Measurements from ENCODE around the gene MBLAC1.
A peak's percentile ranks its signal among the peaks of the same experiment; 100 is the strongest.

The MBLAC1 gene

DNA sequence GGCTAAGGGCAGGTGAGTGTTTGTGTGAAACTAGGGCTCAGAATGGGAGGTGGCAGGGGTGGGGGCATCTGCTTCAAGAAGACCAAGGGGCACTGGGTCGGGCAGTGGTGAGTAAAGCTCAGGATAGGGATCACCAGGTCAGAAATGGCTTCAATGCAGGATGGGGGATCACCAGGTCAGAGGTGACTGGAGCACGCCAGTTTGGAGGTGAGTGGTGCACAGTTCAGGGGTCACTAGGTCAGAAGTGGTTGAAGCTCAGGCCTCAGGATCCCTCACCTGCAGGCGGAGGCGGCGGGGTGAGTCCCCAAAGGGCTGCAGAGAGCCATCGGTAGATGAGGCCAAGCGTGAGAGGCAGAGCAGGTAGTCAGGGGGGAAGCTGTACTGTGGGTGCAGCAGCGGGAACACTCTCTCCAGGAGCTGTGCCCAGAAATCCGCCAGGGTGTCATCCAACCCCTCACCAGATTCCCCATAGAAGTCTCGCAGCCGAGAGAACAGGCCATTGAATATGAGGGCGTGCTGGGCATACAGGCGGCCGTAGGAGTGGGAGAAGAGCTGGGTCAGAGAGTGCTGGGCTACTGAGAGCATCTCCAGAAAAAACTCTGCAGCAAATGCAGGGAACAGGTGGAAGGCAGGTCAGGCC, 48.6 kb downstream of the MBLAC1 start:
- no peak for DNase-seq

DNA sequence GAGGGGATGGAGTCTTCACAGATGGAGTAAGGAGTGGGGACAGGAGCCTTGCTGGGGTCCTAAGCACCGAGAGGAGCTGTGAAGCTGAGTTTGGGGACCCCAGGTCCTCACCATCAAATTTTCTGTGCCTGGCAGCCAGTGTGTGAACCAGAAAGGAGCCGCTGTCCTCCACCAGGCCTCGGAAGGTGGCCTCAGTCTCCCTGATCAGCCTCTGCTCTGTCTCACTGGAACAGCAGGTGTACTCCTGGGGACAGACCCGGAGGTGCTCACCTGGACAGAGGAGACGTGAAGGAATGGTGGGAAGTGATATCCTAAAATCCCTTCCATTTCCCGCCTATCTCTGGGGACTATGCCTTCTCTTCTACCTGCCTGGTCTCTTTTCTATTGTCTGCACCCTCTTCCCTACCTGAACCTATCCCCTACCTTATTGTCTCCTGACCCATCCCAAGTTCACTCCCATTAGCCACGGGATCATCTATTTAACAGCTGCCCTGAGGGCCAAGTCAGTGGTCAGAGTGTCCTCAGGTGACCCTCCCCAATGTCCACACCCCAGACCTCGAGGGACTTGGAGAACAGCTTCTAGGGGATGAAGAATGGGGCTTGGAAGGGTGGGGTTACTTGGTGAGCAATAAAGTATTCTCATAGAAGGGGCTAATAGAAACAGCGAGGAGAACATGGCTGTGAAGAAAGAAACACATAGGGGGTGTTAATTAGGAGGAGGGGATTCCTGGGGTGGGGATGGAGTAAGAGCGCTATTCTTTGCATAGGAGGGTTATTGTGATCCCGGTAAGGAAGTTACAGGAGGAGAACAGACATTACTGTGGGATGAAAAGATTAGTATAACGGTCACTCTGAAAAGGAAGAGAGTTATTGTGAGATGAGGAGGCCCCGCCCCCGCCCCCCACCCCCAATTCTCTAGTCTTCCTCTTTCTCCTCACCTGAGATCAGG, 49.6 kb downstream of the MBLAC1 start:
- DNase-seq, result no peak

DNA sequence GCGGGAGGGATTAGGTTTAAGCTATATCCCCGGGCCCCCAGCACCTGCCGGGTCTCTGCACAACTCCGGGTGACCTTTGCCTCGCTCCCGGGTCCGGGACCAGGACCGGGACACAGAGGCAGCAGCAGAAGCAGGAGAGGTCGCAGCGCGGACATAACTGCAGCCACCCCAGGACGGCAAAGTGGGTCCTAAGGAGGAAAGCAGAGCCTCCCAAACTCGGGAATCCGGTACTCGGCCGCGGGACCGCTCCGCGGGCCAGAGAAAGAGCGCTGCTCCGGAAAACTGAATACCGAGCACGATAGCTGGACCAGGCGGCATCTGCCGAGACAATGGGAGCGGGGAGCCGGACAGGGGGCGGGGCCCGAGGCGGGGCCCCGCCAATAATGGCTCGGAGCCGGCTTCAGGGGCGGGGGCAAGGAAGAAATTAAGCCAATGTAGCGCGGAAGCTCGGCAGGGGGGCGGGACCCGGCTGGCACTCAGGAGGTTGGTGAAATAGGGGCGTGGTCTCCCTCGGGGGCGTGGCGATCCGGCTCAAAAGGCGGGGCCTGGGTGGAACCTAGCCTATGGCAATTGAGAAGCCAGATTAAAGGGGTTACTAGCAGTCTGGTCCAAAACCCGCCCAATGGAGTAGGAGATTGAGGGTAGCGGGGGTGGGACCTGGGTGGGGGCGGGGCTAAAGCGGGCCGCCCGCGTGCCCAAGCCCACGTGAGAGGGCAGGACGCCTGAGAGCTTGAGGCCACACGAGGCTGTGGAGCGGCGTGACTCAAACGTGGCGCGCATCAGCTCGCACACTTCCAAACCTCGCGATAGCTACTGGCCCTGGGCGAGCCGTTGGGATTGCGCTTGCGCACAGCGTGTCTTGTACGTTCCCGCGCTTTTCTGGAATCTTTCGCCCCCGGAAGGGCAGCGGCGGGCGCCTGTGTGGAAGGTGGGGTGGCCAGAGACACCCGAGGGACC, 50.6 kb downstream of the MBLAC1 start, which contains the start of the genes GPC2 and STAG3:
Gene GPC2, minus strand, starts transcription at position 337 of the 957 bp plus-strand sequence. Its CDS starts 182 bp downstream, at position 155.
Gene STAG3, plus strand, starts transcription at position 874 of the 957 bp plus-strand sequence. CDS start 2,639 bp downstream, outside the sequence.
- DNase-seq, result peak; percentile 97
